GM23248 (cell line): ENCODE data around the gene AHRR. TPM values are rescaled to one million over a fixed set of nuclear protein-coding genes. Genes with fewer than 3 reads are reported as not detected.

Source experiments
- DNase-seq: peaks from one replicate; pipeline ENCODE4 v3.0.0-alpha.2; 2015
- H2AFZ ChIP-seq: fragments of 200-600 bp; sonication (generic); 2 replicates; pipeline ENCODE4 v1.6.1; 2016; ENCODE audit warnings: antibody characterized with exemption
- H3F3A ChIP-seq: fragments of 200-600 bp; sonication (generic); 2 replicates; pipeline ENCODE4 v1.6.1; 2016; ENCODE audit warnings: mild to moderate bottlenecking, antibody characterized with exemption, mixed run types; ENCODE audit not compliant: insufficient read depth
- H3K27ac ChIP-seq: fragments of 200-600 bp; sonication (generic); 2 replicates; pipeline ENCODE4 v1.5.1; 2016; ENCODE audit warnings: mild to moderate bottlenecking
- H3K27me3 ChIP-seq: fragments of 200-600 bp; sonication (generic); replicated peaks from 2 replicates; pipeline ENCODE4 v1.6.1; 2016; ENCODE audit warnings: mild to moderate bottlenecking; ENCODE audit not compliant: insufficient read depth
- H3K36me3 ChIP-seq: fragments of 200-600 bp; sonication (generic); 2 replicates; pipeline ENCODE4 v1.6.1; 2016; ENCODE audit warnings: low read depth, mild to moderate bottlenecking
- H3K4me1 ChIP-seq: fragments of 200-600 bp; sonication (generic); 2 replicates; pipeline ENCODE4 v1.6.1; 2016; ENCODE audit warnings: mild to moderate bottlenecking; ENCODE audit not compliant: insufficient read depth
- H3K4me2 ChIP-seq: fragments of 200-600 bp; sonication (generic); one replicate; pipeline ENCODE4 v1.6.1; 2016; ENCODE audit warnings: mild to moderate bottlenecking; ENCODE audit not compliant: unreplicated experiment
- H3K4me3 ChIP-seq: fragments of 200-600 bp; sonication (generic); 2 replicates; pipeline ENCODE4 v1.5.1; 2016; ENCODE audit warnings: mild to moderate bottlenecking
- H3K79me2 ChIP-seq: fragments of 200-600 bp; sonication (generic); 2 replicates; pipeline ENCODE4 v1.6.1; 2016; ENCODE audit warnings: mild to moderate bottlenecking; ENCODE audit not compliant: insufficient read depth
- H3K9ac ChIP-seq: fragments of 200-600 bp; sonication (generic); 2 replicates; pipeline ENCODE4 v1.6.1; 2016; ENCODE audit warnings: mild to moderate bottlenecking
- H3K9me2 ChIP-seq: fragments of 200-600 bp; sonication (generic); 2 replicates; pipeline ENCODE4 v1.6.1; 2016; ENCODE audit warnings: mixed run types, mild to moderate bottlenecking, moderate library complexity; ENCODE audit not compliant: insufficient read depth
- H3K9me3 ChIP-seq: fragments of 200-600 bp; sonication (generic); one replicate; pipeline ENCODE4 v1.6.1; 2017; ENCODE audit warnings: low read depth
- H4K20me1 ChIP-seq: fragments of 200-600 bp; sonication (generic); 2 replicates; pipeline ENCODE4 v1.6.0; 2016; ENCODE audit not compliant: insufficient read depth
- EZH2 ChIP-seq: fragments of 200-600 bp; sonication (generic); IDR thresholded peaks from 2 replicates; pipeline ENCODE4 v1.6.1; 2018; ENCODE audit warnings: antibody characterized with exemption, mild to moderate bottlenecking; ENCODE audit not compliant: insufficient read depth, poor library complexity, severe bottlenecking
- EZH2phosphoT487 ChIP-seq: fragments of 200-600 bp; sonication (generic); IDR thresholded peaks from 2 replicates; pipeline ENCODE4 v1.6.1; 2018; ENCODE audit warnings: antibody characterized with exemption, moderate library complexity, mild to moderate bottlenecking, low read depth; ENCODE audit not compliant: insufficient read depth
- WGBS, 2 experiments: methylation state at CpG; one replicate each; pipeline ENCODE4 v1.1.6; 2015 to 2017; ENCODE audit warnings: low lambda C conversion rate in 2 of 2, low coverage in 1 of 2; ENCODE audit errors: missing lambda C conversion rate in 2 of 2; 5-methylcytosine and 5-hydroxymethylcytosine counted together
- in situ Hi-C: fragments of 300-500 bp; cut with MboI; formaldehyde crosslinking; loops from 2 replicates; pipeline ENCODE4 v1.15.0; 2020
- polyA plus RNA-seq: library from polyadenylated mRNA; unstranded; fragments of >200 nt; fragmentation: Nextera tagmentation; extraction: Ambion mirVana; gene quantifications from 2 replicates; pipeline ENCODE4 v1.2.1, GENCODE V29; 2016
- total RNA-seq: library from RNA; depleted of rRNA; stranded (reverse); fragments of >200 nt; shearing (Covaris generic); gene quantifications from 2 replicates; pipeline ENCODE4 v1.2.3, GENCODE V29; 2014

The AHRR gene
- total and polyA plus RNA-seq, 2 experiments from 2014 or later, result 13.2 to 33.7 TPM

DNA sequence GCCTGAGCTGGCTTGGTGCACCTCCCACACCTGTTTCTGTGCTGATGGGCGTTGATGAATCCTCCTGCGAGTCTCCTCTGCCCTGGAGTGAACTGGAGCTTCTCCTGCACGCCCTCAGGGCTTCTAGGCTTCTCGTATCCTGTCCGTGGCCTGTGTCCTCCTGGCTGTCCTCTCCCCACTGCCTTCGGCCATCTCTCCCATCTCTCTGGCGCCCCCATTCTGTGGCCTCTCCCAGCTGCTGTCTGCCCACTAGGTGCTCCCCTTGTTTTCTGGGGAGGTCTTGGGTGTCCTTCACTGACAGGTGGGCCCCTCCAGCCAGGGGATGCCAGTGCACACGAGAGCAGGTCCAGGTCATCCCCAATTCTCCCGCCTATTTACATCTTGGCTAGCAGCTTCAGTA lies 28.8 kb downstream of the AHRR start:
- Histone ChIP-seq H3K4me1 (no peaks in the 10 kb centered on the region), H3K27ac (no peak overlapping the region), H3K9me3 (no peaks in the 10 kb centered on the region), H2AFZ (no peak overlapping the region), H3K27me3 (no peaks in the 10 kb centered on the region), H3K36me3 (no peaks in the 10 kb centered on the region; the same call in 1 of the 2 replicates), H4K20me1 (no peaks in the 10 kb centered on the region), H3F3A (peaks cover 4% of the 10 kb centered on the region; the same call in 1 of the 2 replicates), H3K4me3 (no peak overlapping the region), H3K9me2 (no peaks in the 10 kb centered on the region), H3K79me2 (peaks cover 57% of the 10 kb centered on the region), H3K9ac (no peak overlapping the region), H3K4me2 (no peak overlapping the region)
- WGBS, 2 experiments, result 97 to 99% methylated on average over 7 to 9 of the region's 9 CpGs
- DNase-seq, result peak; percentile 8
- in situ Hi-C loops, result no loop called here
- TF ChIP-seq EZH2 (no peak), EZH2phosphoT487 (no peak)

GRCh38 chr5:351084-351920 lies 29.8 kb downstream of the AHRR start:
- Histone ChIP-seq H3K4me1 (no peaks in the 10 kb centered on the region), H3K9ac (no peak overlapping the region), H3K36me3 (no peaks in the 10 kb centered on the region; the same call in 1 of the 2 replicates), H4K20me1 (no peaks in the 10 kb centered on the region), H3F3A (peaks cover 4% of the 10 kb centered on the region; the same call in 1 of the 2 replicates), H3K4me2 (no peak overlapping the region), H3K27ac (no peak overlapping the region), H3K27me3 (no peaks in the 10 kb centered on the region), H2AFZ (no peak overlapping the region), H3K9me2 (no peaks in the 10 kb centered on the region), H3K4me3 (no peak overlapping the region), H3K9me3 (no peaks in the 10 kb centered on the region), H3K79me2 (peaks cover 57% of the 10 kb centered on the region)
- 96 to 97% methylated on average over 19 of the region's 19 CpGs for WGBS, 2 experiments
- in situ Hi-C loops, result no loop called here
- TF ChIP-seq EZH2, result no peak
- TF ChIP-seq EZH2phosphoT487, result no peak
- DNase-seq, result no peak

DNA sequence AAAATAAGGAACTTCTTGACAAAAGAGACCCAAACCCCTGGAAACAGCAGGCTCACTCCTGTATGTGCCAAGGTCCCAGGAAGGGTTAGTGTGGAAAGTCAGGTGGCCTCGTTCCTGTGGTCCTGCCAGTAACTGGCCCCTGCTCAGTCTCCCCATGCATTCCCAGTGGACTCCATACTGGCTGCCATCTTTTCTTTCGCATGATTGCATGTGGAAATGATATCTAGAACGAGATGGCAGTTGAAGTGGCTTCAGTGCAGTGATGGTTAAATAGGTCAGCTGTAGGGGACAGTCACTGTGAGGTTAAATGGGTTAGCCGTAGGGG lies 30.4 kb downstream of the AHRR start:
- no peaks in the 10 kb centered on the region for H4K20me1 ChIP-seq
- H3K36me3 ChIP-seq, result no peaks in the 10 kb centered on the region
- H3K79me2 ChIP-seq, result peaks cover 51% of the 10 kb centered on the region
- no peak overlapping the region for H2AFZ ChIP-seq
- peaks cover 4% of the 10 kb centered on the region; the same call in 1 of the 2 replicates for H3F3A ChIP-seq
- H3K4me2 ChIP-seq, result no peak overlapping the region
- no peaks in the 10 kb centered on the region for H3K9me3 ChIP-seq
- no peak for TF ChIP-seq EZH2phosphoT487
- TF ChIP-seq EZH2, result no peak
- no peaks in the 10 kb centered on the region for H3K27me3 ChIP-seq
- DNase-seq, result no peak
- no peaks in the 10 kb centered on the region for H3K4me1 ChIP-seq
- no peak overlapping the region for H3K9ac ChIP-seq
- WGBS, 2 experiments, result 78 to 79% methylated on average over 4 of the region's 4 CpGs
- H3K27ac ChIP-seq, result no peak overlapping the region
- H3K9me2 ChIP-seq, result no peaks in the 10 kb centered on the region
- in situ Hi-C loops, result no loop called here
- H3K4me3 ChIP-seq, result no peak overlapping the region

DNA sequence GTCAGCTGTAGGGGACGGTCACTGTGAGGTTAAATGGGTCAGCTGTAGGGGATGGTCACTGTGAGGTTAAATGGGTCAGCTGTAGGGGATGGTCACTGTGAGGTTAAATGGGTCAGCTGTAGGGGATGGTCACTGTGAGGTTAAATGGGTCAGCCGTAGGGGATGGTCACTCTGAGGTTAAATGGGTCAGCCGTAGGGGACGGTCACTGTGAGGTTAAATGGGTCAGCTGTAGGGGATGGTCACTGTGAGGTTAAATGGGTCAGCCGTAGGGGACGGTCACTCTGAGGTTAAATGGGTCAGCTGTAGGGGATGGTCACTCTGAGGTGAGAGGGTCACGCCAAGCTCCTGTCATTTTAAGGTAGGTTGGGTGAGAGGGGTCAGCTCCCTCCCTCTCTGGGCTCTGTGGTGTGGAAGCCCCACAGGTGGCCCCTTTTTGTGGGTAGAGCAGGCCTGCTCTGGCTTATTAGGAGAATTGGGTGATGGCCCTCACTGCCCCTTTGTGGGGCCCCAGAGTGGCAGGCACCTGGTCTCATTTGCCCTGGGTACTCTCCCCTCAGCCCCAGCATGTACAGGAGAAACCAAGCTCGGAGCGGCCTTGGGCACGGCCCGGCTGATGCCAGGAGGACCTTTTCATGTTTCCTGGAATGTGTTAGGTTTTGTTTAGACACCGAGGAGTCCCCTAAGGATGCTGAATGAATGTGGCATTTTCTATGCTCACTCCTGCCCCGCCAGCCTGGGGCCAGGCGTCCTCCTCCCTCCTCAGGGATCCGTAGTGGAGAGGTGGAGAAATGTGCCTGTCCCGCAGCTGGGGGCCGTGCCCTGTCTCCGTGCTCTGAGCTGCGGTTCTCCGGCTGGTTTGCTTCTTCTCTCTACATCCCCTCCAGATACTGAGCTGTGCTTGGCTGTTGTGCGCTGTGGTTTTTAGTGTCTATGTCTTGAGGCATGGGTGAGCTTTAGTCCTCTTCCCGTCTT lies 31.4 kb downstream of the AHRR start:
- H3K79me2 ChIP-seq, result peaks cover 43% of the 10 kb centered on the region
- no peak overlapping the region for H3K4me2 ChIP-seq
- no peaks in the 10 kb centered on the region for H3K9me3 ChIP-seq
- H3K27ac ChIP-seq, result no peak overlapping the region
- H3K4me3 ChIP-seq, result no peak overlapping the region
- H3K27me3 ChIP-seq, result no peaks in the 10 kb centered on the region
- H4K20me1 ChIP-seq, result no peaks in the 10 kb centered on the region
- no peaks in the 10 kb centered on the region for H3K9me2 ChIP-seq
- no peak for DNase-seq
- WGBS, 2 experiments, result 81 to 85% methylated on average over 22 of the region's 22 CpGs
- in situ Hi-C loops, result no loop called here
- TF ChIP-seq EZH2phosphoT487 (no peak), EZH2 (no peak)
- H3F3A ChIP-seq, result no peaks in the 10 kb centered on the region
- H2AFZ ChIP-seq, result no peak overlapping the region
- no peak overlapping the region for H3K9ac ChIP-seq
- no peaks in the 10 kb centered on the region for H3K36me3 ChIP-seq
- H3K4me1 ChIP-seq, result no peaks in the 10 kb centered on the region
